Body of pancreas (tissue), 4 donors: ENCODE measurements around the gene TPGS2.

Source experiments
- CTCF ChIP-seq, 7 experiments: fragments of 450-650 bp in 4 of 7; fragments of 200-600 bp in 3 of 7; sonication (generic) in 3 of 7; IDR thresholded peaks; one replicate each; pipeline ENCODE4 v1.5.1; 2016 to 2019; ENCODE audit warnings: antibody characterized with exemption in 7 of 7
- POLR2A ChIP-seq, 3 donors: fragments of 450-650 bp; IDR thresholded peaks; one replicate each; pipeline ENCODE4 v1.6.1; 2016; ENCODE audit warnings: antibody characterized with exemption in 3 of 3, mild to moderate bottlenecking in 2 of 3

- no peak for TF ChIP-seq CTCF (IDR thresholded peaks at IDR 0.05)
- TF ChIP-seq POLR2A (IDR thresholded peaks at IDR 0.05): no peak
Observed at GRCh38 chr18:36862182-36862581, 33.4 kb upstream of the TPGS2 start.
